Glutamatergic neuron (in vitro differentiated cells): Measurements from ENCODE around the gene KASH5. TPM values are rescaled to one million over a fixed set of nuclear protein-coding genes. Genes with fewer than 3 reads are reported as not detected.

Source experiments
- DNase-seq: peaks from one replicate; pipeline ENCODE4 v3.0.0; 2022
- H3K27ac Mint-ChIP-seq: one replicate; pipeline ENCODE4 v1.8.0; 2020; ENCODE audit warnings: mild to moderate bottlenecking, mixed read lengths, inconsistent platforms; ENCODE audit not compliant: unreplicated experiment
- H3K27me3 Mint-ChIP-seq: one replicate; pipeline ENCODE4 v1.8.0; 2020; ENCODE audit warnings: mild to moderate bottlenecking, moderate library complexity, mixed read lengths, inconsistent platforms; ENCODE audit not compliant: unreplicated experiment
- H3K36me3 Mint-ChIP-seq: one replicate; pipeline ENCODE4 v1.8.0; 2020; ENCODE audit warnings: mild to moderate bottlenecking, mixed read lengths, inconsistent platforms; ENCODE audit not compliant: unreplicated experiment
- H3K4me1 Mint-ChIP-seq: one replicate; pipeline ENCODE4 v1.8.0; 2020; ENCODE audit warnings: mild to moderate bottlenecking, low read depth, mixed read lengths, inconsistent platforms; ENCODE audit not compliant: unreplicated experiment
- H3K4me3 Mint-ChIP-seq: one replicate; pipeline ENCODE4 v1.8.0; 2020; ENCODE audit warnings: mild to moderate bottlenecking, mixed read lengths, inconsistent platforms; ENCODE audit not compliant: unreplicated experiment
- H3K9me3 Mint-ChIP-seq: one replicate; pipeline ENCODE4 v1.8.0; 2020; ENCODE audit warnings: mild to moderate bottlenecking, moderate library complexity, mixed read lengths, inconsistent platforms; ENCODE audit not compliant: unreplicated experiment
- total RNA-seq: library from RNA; stranded (reverse); fragmentation: NEBNext Ultra II Directional; extraction: Animal tissue kit (Norgen Biotek cat#: 25700); gene quantifications from one replicate; pipeline ENCODE4 v1.2.1, GENCODE V29; 2021; ENCODE audit not compliant: unreplicated experiment
- TF ChIP-seq, protein P1 (sequence below): fragments of 200-600 bp; sonication (generic); IDR thresholded peaks from one replicate; pipeline ENCODE4 v1.5.0; 2021; ENCODE audit not compliant: partially characterized antibody, unreplicated experiment

KASH5 gene
- total RNA-seq, 1 donor from 2014 or later = 0.49 TPM

DNA sequence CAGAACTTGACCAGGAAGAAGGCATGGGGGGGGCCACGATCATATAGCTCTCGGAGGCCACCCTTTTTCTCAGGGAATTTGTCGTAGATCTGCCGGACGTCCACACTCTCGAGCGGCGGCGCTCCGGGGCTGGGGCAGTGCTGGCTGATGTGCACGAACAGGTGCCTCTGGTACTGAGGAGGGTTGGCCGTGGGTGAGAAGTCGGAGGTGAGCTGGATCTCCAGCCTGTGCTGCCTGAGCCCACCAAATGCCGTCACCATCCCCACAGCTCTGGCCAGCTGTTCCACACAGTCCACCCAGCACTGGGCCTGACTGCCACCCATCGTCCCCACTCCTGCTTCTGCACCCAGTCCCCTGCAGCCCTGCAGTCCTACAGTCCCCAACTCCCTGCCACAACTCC lies 40.9 kb upstream of the KASH5 start:
- no peak overlapping the region for H3K4me3 Mint-ChIP-seq
- H3K27me3 Mint-ChIP-seq = no peaks in the 10 kb centered on the region
- no peak overlapping the region for H3K27ac Mint-ChIP-seq

DNA sequence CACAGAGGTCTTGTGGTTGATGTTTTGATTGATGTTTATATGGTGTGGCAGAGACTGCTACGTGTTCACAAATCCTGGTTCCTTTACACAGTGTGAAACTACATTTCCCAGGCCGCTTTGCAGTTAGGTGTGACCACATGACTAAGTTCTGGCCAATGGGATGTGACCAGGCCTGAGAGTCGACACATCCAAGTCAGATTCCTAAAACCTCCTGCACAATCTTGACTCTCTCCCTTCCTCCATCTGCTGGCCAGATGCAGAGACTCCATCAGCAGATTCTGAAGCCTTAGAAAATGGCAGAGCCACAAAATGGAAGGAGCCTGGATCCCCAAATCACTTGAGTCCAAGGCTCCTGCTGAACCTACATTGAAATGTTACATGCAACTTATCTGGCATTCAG lies 40.2 kb upstream of the KASH5 start:
- peaks cover 3% of the 10 kb centered on the region for H3K4me1 Mint-ChIP-seq
- TF ChIP-seq, protein P1, sequence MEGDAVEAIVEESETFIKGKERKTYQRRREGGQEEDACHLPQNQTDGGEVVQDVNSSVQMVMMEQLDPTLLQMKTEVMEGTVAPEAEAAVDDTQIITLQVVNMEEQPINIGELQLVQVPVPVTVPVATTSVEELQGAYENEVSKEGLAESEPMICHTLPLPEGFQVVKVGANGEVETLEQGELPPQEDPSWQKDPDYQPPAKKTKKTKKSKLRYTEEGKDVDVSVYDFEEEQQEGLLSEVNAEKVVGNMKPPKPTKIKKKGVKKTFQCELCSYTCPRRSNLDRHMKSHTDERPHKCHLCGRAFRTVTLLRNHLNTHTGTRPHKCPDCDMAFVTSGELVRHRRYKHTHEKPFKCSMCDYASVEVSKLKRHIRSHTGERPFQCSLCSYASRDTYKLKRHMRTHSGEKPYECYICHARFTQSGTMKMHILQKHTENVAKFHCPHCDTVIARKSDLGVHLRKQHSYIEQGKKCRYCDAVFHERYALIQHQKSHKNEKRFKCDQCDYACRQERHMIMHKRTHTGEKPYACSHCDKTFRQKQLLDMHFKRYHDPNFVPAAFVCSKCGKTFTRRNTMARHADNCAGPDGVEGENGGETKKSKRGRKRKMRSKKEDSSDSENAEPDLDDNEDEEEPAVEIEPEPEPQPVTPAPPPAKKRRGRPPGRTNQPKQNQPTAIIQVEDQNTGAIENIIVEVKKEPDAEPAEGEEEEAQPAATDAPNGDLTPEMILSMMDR = no peak
- H3K27me3 Mint-ChIP-seq = no peaks in the 10 kb centered on the region
- H3K36me3 Mint-ChIP-seq = peaks cover 13% of the 10 kb centered on the region
- no peak for DNase-seq
- H3K27ac Mint-ChIP-seq = peak overlapping the region; percentile 65
- peaks cover 5% of the 10 kb centered on the region for H3K9me3 Mint-ChIP-seq
- no peak overlapping the region for H3K4me3 Mint-ChIP-seq

More for the DNA sequence above, 40.9 kb upstream of the KASH5 start:
- peaks cover 17% of the 10 kb centered on the region for H3K36me3 Mint-ChIP-seq
- no peak for DNase-seq
- H3K4me1 Mint-ChIP-seq = peaks cover 3% of the 10 kb centered on the region
- TF ChIP-seq, protein P1 = no peak
- H3K9me3 Mint-ChIP-seq = peaks cover 5% of the 10 kb centered on the region

DNA sequence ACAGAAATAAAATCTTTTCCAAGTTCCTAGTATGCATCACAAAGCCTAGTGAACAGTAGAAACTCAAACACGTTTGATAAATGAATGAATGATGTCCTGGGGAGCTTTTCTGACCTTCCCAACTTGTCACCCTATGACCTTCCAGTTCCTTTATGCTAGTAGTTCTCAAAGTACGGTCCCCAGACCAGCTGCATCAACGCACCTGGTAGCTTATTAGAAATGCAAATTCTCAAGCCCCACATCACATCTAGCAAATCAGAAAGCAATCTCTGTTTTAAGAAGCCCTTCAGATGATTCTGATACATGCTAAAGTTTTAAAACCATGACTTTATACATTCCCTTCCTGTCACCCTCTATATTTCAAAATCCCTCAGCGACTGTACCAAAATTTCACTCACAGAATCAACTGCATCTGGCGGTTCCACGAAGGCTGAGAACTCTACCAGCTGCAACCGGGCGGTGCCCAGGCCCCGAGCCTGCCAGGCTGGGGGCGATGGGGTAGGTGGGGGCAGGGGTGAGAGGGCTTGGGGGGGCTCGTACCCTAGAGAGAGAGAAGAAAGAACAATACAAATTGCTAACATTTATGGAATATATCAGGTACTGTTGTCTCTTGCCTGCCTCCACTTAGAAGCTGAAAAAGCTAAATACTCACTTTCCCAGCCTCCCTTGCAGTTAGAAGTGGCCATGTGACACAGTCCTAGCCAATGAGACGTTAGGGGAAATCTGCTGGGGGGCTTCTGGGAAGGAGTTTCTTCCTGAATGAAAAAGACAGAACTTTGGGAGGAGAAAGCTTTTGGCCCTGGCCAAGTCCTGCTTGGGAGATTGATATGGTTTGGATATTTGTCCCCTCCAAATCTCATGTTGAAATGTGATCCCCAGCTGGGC lies 39.5 kb upstream of the KASH5 start:
- Mint-ChIP-seq H3K27ac (peak overlapping the region; percentile 54), H3K36me3 (peaks cover 10% of the 10 kb centered on the region), H3K4me3 (no peak overlapping the region), H3K9me3 (peaks cover 5% of the 10 kb centered on the region), H3K4me1 (peaks cover 3% of the 10 kb centered on the region), H3K27me3 (no peaks in the 10 kb centered on the region)
- TF ChIP-seq, protein P1 = no peak
- DNase-seq = no peak

DNA sequence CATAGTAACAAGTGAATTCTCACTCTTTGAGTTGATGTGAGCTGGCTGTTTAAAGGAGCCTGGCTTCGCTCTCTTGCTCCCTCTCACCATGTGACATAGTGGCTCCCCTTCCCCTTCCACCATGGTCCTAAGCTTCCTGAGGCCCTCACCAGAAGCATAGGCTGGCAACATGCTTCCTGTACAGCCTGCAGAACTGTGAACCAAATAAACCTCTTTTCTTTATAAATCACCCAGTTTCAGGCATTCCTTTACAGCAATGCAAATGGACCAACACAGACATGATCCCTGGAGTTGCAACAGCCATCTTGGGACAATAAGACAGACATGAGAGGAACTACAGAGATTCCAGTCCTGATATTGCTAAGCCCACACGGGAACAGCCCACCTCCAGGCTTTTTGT lies 38.5 kb upstream of the KASH5 start:
- no peak for DNase-seq
- H3K27ac Mint-ChIP-seq = no peak overlapping the region
- TF ChIP-seq, protein P1 = no peak
- H3K9me3 Mint-ChIP-seq = peaks cover 5% of the 10 kb centered on the region
- H3K36me3 Mint-ChIP-seq = peaks cover 8% of the 10 kb centered on the region
- H3K4me3 Mint-ChIP-seq = no peak overlapping the region
- H3K4me1 Mint-ChIP-seq = peaks cover 3% of the 10 kb centered on the region
- peaks cover 2% of the 10 kb centered on the region for H3K27me3 Mint-ChIP-seq

DNA sequence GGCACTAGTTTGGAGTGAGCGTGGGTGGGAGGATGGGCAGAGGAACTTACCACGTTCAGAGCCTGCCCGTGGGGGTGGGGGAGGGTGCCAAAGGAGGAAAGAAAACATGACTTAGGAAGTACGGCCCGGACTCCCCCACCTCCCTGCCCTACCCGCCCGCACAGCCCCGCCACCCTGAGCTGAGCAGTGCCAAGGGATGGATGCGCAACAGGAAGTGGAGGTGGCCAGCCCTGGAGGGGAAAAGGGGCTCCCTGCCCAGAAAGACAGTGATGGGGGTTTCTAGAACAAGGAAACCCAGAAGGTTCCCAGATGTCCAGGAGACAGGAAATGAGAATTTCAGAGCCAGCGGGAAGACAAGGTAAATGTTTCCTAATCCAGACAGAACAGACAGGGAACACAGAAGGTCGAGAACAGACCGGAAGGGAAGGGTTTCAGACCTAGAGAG lies 32.1 kb upstream of the KASH5 start:
- Mint-ChIP-seq H3K36me3 (peaks cover 4% of the 10 kb centered on the region), H3K27ac (no peak overlapping the region)
- TF ChIP-seq, protein P1 = no peak

More for the DNA sequence above, 32.1 kb upstream of the KASH5 start:
- peaks cover 4% of the 10 kb centered on the region for H3K27me3 Mint-ChIP-seq
- H3K4me3 Mint-ChIP-seq = no peak overlapping the region
- H3K4me1 Mint-ChIP-seq = peaks cover 8% of the 10 kb centered on the region
- peaks cover 4% of the 10 kb centered on the region for H3K9me3 Mint-ChIP-seq
- DNase-seq = no peak
